Measurements from ENCODE around the gene COX4I1. TPM values are rescaled to one million over a fixed set of nuclear protein-coding genes. Genes with fewer than 3 reads are reported as not detected.

The COX4I1 gene
- total RNA-seq, 2 donors from 2014 or later = 345 to 562 TPM

DNA sequence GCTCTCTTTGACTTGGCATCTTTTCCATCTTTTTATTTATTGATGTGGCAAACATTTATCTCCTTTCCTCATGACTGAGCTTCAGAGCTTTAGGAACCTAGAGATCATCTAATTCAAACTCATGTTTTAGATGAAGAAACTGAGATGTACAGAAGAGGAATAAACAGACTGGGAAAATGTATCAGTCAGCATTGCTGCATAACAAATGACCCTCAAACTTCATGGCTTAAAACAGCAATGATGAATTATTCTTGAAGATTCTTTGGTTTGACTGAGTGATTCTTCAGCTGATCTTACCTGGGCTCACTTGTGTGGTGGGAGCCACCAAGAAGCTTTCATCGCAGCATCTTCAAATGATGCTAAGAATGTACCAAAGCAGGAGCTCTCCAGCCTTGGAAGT is 55.4 kb downstream of the COX4I1 start:
- no peak for DNase-seq (ENCODE audit: low spot score)
- 90% methylated on average over 1 of the region's 1 CpG for WGBS
- no peaks in the 10 kb centered on the region for H3K4me1 ChIP-seq (replicated peaks)
- no peak overlapping the region for H3K27ac ChIP-seq
- no peaks in the 10 kb centered on the region for H3K9me3 ChIP-seq
- no peak overlapping the region for H3K4me3 ChIP-seq
- H3K36me3 ChIP-seq = no peaks in the 10 kb centered on the region
- H3K27me3 ChIP-seq (replicated peaks; ENCODE audit: insufficient read depth) = peaks cover 2% of the 10 kb centered on the region
- TF ChIP-seq POLR2AphosphoS5 (IDR thresholded peaks at IDR 0.05) = no peak
- no peak for TF ChIP-seq POLR2A (IDR thresholded peaks at IDR 0.05)
- TF ChIP-seq CTCF (IDR thresholded peaks at IDR 0.05) = no peak
- intact Hi-C loops (cut with DNase I) = no loop called here

- no peak overlapping the region for H3K27ac ChIP-seq
- 84% methylated on average over 6 of the region's 6 CpGs for WGBS
- H3K9me3 ChIP-seq = no peaks in the 10 kb centered on the region
- DNase-seq (ENCODE audit: low spot score) = no peak
- no peak overlapping the region for H3K4me3 ChIP-seq
- H3K4me1 ChIP-seq (replicated peaks) = no peaks in the 10 kb centered on the region
- no peaks in the 10 kb centered on the region for H3K36me3 ChIP-seq
- TF ChIP-seq CTCF (IDR thresholded peaks at IDR 0.05) (no peak), POLR2AphosphoS5 (IDR thresholded peaks at IDR 0.05) (no peak), POLR2A (IDR thresholded peaks at IDR 0.05) (no peak)
- intact Hi-C loops (cut with DNase I) = no loop called here
- H3K27me3 ChIP-seq (replicated peaks; ENCODE audit: insufficient read depth) = peaks cover under 1% of the 10 kb centered on the region
These were observed 56.6 kb downstream of the COX4I1 start for GRCh38 chr16:85856079-85856478.

DNA sequence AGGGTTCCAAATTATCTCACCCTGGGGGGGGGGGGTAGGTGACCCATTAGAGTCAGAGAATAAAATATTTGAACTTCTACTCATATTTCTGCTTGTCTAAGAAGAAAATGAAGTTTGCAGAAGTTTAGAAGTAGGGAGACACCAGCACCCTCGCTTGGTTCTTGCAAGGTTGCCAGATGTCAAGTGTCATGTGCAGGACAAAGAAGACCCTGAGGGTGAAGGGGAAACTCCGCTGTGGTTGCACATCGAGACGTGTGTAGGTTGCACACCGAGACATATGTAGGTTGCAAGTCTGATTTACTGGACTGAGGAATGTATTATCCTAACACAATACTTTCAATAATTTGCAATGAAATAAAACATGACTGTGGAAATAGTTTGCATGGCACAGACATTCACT is 57.1 kb downstream of the COX4I1 start:
- WGBS = 75% methylated on average over 5 of the region's 5 CpGs
- Histone ChIP-seq H3K9me3 (no peaks in the 10 kb centered on the region), H3K4me1 (replicated peaks) (no peaks in the 10 kb centered on the region), H3K4me3 (no peak overlapping the region), H3K27me3 (replicated peaks; ENCODE audit: insufficient read depth) (no peaks in the 10 kb centered on the region), H3K36me3 (no peaks in the 10 kb centered on the region), H3K27ac (no peak overlapping the region)
- TF ChIP-seq POLR2A (IDR thresholded peaks at IDR 0.05) = no peak
- TF ChIP-seq POLR2AphosphoS5 (IDR thresholded peaks at IDR 0.05) = no peak
- no peak for TF ChIP-seq CTCF (IDR thresholded peaks at IDR 0.05)
- intact Hi-C loops (cut with DNase I) = no loop called here
- no peak for DNase-seq (ENCODE audit: low spot score)

Small RNAs within 50 kb of the gene (small RNA-seq; reads per million reads assigned to genes)
- gene RNU1-103P = 0 reads per million in 2 donors

Other genes starting within 250 kb of the COX4I1 start
- 100 to 1,000 TPM in 1 of 2 donors, 10 to 100 TPM in 1; 41.4 to 146 TPM for gene GSE1, start 186.4 kb upstream of the COX4I1 start, total RNA-seq
- 1 to 10 TPM; 4.5 to 6.2 TPM for gene GINS2, start 110.7 kb upstream of the COX4I1 start, total RNA-seq
- 10 to 100 TPM; 17.4 to 19.3 TPM for gene C16orf74, start 48.6 kb upstream of the COX4I1 start, total RNA-seq
- gene EMC8, start 151 bp upstream of the COX4I1 start, total RNA-seq = 10 to 100 TPM; 30.2 to 38.8 TPM
- gene IRF8, start 99.5 kb downstream of the COX4I1 start, total RNA-seq = 10 to 100 TPM in 1 of 2 donors, 1 to 10 TPM in 1; 1.8 to 21.2 TPM